Fibroblast of pulmonary artery (primary cell): Measurements from ENCODE around the gene NRXN3.

ENCODE experiments used
- DNase-seq: peaks from one replicate; pipeline ENCODE4 v3.0.0-alpha.2; 2010; ENCODE audit warnings: low read depth
- H3K4me3 ChIP-seq: replicated peaks from 2 replicates; pipeline ENCODE4 v1.5.1; 2011; ENCODE audit warnings: low read depth, mild to moderate bottlenecking, control low read depth, low read length, moderate library complexity
- TF ChIP-seq, protein P1 (sequence below): IDR thresholded peaks from 2 replicates; pipeline ENCODE4 v1.5.1; 2011; ENCODE audit warnings: mild to moderate bottlenecking, control low read depth, low read length, inconsistent platforms; ENCODE audit errors: missing control alignments

Gene NRXN3

GRCh38 chr14:78131616-78132015 lies 38.6 kb upstream of the NRXN3 start:
- no peak for DNase-seq
- TF ChIP-seq, protein P1, sequence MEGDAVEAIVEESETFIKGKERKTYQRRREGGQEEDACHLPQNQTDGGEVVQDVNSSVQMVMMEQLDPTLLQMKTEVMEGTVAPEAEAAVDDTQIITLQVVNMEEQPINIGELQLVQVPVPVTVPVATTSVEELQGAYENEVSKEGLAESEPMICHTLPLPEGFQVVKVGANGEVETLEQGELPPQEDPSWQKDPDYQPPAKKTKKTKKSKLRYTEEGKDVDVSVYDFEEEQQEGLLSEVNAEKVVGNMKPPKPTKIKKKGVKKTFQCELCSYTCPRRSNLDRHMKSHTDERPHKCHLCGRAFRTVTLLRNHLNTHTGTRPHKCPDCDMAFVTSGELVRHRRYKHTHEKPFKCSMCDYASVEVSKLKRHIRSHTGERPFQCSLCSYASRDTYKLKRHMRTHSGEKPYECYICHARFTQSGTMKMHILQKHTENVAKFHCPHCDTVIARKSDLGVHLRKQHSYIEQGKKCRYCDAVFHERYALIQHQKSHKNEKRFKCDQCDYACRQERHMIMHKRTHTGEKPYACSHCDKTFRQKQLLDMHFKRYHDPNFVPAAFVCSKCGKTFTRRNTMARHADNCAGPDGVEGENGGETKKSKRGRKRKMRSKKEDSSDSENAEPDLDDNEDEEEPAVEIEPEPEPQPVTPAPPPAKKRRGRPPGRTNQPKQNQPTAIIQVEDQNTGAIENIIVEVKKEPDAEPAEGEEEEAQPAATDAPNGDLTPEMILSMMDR: no peak
- H3K4me3 ChIP-seq: no peak overlapping the region

DNA sequence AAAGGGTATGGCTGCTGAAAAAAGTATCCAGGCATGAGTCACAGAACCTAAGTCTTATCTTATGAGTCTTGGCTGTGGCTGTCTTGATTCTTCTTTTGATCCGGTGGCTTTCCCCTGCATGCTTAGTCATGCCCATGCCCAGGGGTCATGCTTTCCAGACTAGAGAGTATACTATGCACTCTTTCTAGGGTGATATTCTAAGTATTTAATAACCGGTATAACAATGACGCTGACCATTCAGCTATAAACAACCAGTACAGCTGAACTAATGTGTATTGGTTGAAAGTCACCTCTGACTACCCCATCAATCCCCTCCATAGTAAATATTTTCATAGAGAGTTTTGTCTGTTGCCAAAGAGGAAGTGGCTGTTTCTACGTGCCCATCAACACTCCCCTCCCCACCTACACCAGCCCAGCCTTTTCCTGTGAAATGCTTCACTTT lies 34.7 kb upstream of the NRXN3 start:
- H3K4me3 ChIP-seq: no peak overlapping the region
- no peak for DNase-seq
- TF ChIP-seq, protein P1: no peak

GRCh38 chr14:78136695-78137094 lies 33.5 kb upstream of the NRXN3 start:
- TF ChIP-seq, protein P1: no peak
- DNase-seq: no peak
- H3K4me3 ChIP-seq: no peak overlapping the region

DNA sequence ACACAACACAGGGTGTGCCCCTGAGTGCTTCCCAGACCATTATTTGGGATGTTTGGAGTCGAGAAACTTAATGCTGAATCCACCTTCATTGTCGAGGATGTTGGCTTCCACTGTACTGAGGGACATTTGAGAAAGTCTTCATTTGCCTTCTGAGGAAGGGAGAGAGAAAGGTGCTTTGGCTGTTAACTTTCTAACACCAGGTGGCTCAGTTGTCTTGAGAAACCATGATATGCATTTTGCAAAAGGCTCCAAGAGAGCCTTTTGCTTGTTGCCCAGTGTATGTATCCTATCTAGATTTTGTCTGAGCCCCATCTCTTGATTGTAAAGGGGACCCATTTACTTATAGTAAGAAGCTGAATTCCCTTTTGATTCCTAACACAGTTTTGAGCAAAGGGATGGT lies 28.6 kb upstream of the NRXN3 start:
- DNase-seq: no peak
- TF ChIP-seq, protein P1: no peak
- H3K4me3 ChIP-seq: no peak overlapping the region

- no peak for DNase-seq
- TF ChIP-seq, protein P1: no peak
- H3K4me3 ChIP-seq: no peak overlapping the region
Measured at GRCh38 chr14:78142998-78143397, 27.2 kb upstream of the NRXN3 start.

DNA sequence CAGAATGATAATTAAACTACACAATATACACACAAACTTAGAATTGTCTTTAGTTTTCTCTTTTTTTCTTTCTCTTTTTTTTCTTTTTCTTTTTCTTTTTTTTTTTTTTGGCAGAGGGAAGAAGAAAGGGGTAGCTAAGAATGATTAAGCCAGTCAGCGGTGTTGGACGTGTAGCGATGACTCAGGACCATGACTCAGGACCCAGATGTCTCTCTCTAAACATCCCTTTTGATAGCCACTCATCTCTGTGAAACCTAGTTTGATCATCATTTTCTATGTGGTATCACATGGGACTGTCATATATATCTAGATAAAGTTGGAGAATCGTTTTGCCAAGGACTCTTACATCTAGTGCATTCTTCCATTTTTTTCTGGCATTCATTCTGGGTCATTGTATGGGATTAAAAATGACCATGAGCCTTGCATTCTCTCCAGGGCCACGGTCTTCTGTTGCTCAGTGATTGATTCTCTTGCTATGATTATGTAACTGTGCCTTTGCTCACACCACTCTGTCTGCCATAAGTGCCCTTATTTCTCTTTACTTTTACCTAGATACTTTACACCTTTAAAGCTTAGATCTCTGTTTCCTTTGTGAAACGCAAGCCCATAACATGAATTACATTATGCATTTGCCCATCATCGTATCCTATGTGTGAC lies 26.6 kb upstream of the NRXN3 start:
- H3K4me3 ChIP-seq: no peak overlapping the region
- TF ChIP-seq, protein P1: no peak
- DNase-seq: no peak
